Neuronal stem cell (in vitro differentiated cells): ENCODE measurements around the gene NT5DC4.
A peak's percentile ranks its signal among the peaks of the same experiment; 100 is the strongest.

ENCODE experiments used
- DNase-seq: peaks from one replicate; pipeline ENCODE4 v3.0.0-alpha.2; 2013; ENCODE audit warnings: low spot score
- H2AFZ ChIP-seq: one replicate; pipeline ENCODE4 v1.6.1; 2013; ENCODE audit warnings: mild to moderate bottlenecking, low read length, inconsistent platforms
- H2AK5ac ChIP-seq: 2 replicates; pipeline ENCODE4 v1.6.1; 2013; ENCODE audit warnings: low read depth, mild to moderate bottlenecking, inconsistent platforms, low read length, moderate library complexity, mixed read lengths
- H2BK120ac ChIP-seq: 2 replicates; pipeline ENCODE4 v1.6.1; 2013; ENCODE audit warnings: low read depth, mild to moderate bottlenecking, inconsistent platforms, low read length, moderate library complexity, mixed read lengths
- H2BK12ac ChIP-seq: one replicate; pipeline ENCODE4 v1.6.1; 2013; ENCODE audit warnings: low read length, inconsistent platforms
- H2BK15ac ChIP-seq: 2 replicates; pipeline ENCODE4 v1.6.1; 2013; ENCODE audit warnings: mild to moderate bottlenecking, low read length, inconsistent platforms, mixed read lengths
- H2BK5ac ChIP-seq: one replicate; pipeline ENCODE4 v1.6.1; 2013; ENCODE audit warnings: inconsistent platforms, mild to moderate bottlenecking, low read length, moderate library complexity
- H3K14ac ChIP-seq: one replicate; pipeline ENCODE4 v1.6.1; 2013; ENCODE audit warnings: low read length, inconsistent platforms
- H3K18ac ChIP-seq: 2 replicates; pipeline ENCODE4 v1.6.1; 2013; ENCODE audit warnings: low read length, inconsistent platforms
- H3K23ac ChIP-seq: 2 replicates; pipeline ENCODE4 v1.6.1; 2013; ENCODE audit warnings: low read depth, mild to moderate bottlenecking, mixed read lengths, low read length, inconsistent platforms; ENCODE audit not compliant: poor library complexity
- H3K27ac ChIP-seq: replicated peaks from 3 replicates; pipeline ENCODE4 v1.5.1; 2013; ENCODE audit warnings: low read length, inconsistent platforms
- H3K27me3 ChIP-seq, 3 experiments: 2 replicates each; pipeline ENCODE4 v1.6.1; 2013; ENCODE audit warnings: low read length in 3 of 3, mild to moderate bottlenecking in 2 of 3, inconsistent platforms in 1 of 3, low read depth in 1 of 3, mixed read lengths in 1 of 3, moderate library complexity in 1 of 3; ENCODE audit not compliant: control insufficient read depth in 3 of 3, insufficient read depth in 3 of 3
- H3K36me3 ChIP-seq, 2 donors: replicated peaks in 1 of 2; 2 replicates each; pipeline ENCODE4 v1.6.1; 2013; ENCODE audit warnings: low read length in 2 of 2; ENCODE audit not compliant: control insufficient read depth in 2 of 2, insufficient read depth in 2 of 2
- H3K4ac ChIP-seq: 2 replicates; pipeline ENCODE4 v1.6.1; 2013; ENCODE audit warnings: inconsistent platforms, mild to moderate bottlenecking, low read length, moderate library complexity
- H3K4me1 ChIP-seq, 2 donors: 1 replicate in 1 of 2; 2 replicates in 1 of 2; pipeline ENCODE4 v1.6.1; 2013; ENCODE audit warnings: low read length in 2 of 2, low read depth in 1 of 2; ENCODE audit not compliant: control insufficient read depth in 2 of 2, insufficient read depth in 1 of 2
- H3K4me2 ChIP-seq: one replicate; pipeline ENCODE4 v1.6.1; 2013; ENCODE audit warnings: mild to moderate bottlenecking, low read length, inconsistent platforms; ENCODE audit not compliant: insufficient read depth, poor library complexity, severe bottlenecking
- H3K4me3 ChIP-seq, 2 donors: 2 replicates each; pipeline ENCODE4 v1.5.1; 2013; ENCODE audit warnings: low read length in 2 of 2, mild to moderate bottlenecking in 2 of 2, inconsistent platforms in 1 of 2, moderate library complexity in 1 of 2
- H3K79me1 ChIP-seq: one replicate; pipeline ENCODE4 v1.6.1; 2013; ENCODE audit warnings: low read depth, mild to moderate bottlenecking, inconsistent platforms, low read length, moderate library complexity
- H3K9ac ChIP-seq: one replicate; pipeline ENCODE4 v1.6.1; 2013; ENCODE audit warnings: mild to moderate bottlenecking, low read depth, low read length, inconsistent platforms; ENCODE audit not compliant: poor library complexity
- H3K9me3 ChIP-seq, 2 donors: replicated peaks in 1 of 2; 2 replicates each; pipeline versions ENCODE3 to v1.6.1; 2013; ENCODE audit warnings: low read length in 2 of 2, mild to moderate bottlenecking in 2 of 2, inconsistent platforms in 1 of 2, low read depth in 1 of 2, mixed read lengths in 1 of 2, moderate library complexity in 1 of 2; ENCODE audit not compliant: control insufficient read depth in 2 of 2, insufficient read depth in 1 of 2
- H4K8ac ChIP-seq: one replicate; pipeline ENCODE4 v1.6.1; 2013; ENCODE audit warnings: low read depth, mild to moderate bottlenecking, inconsistent platforms, low read length, moderate library complexity
- H4K91ac ChIP-seq: one replicate; pipeline ENCODE4 v1.6.1; 2013; ENCODE audit warnings: low read length, low read depth, mild to moderate bottlenecking, inconsistent platforms; ENCODE audit not compliant: poor library complexity
- WGBS, 2 donors: extraction: QIAGEN DNeasy Blood & Tissue Kit; methylation state at CpG; one replicate each; pipeline ENCODE4 v1.1.7; 2013; ENCODE audit warnings: missing lambda C conversion rate in 2 of 2, mixed read lengths in 1 of 2; ENCODE audit not compliant: insufficient read length in 2 of 2, insufficient replicate concordance in 1 of 2; ENCODE audit errors: extremely low coverage in 2 of 2; 5-methylcytosine and 5-hydroxymethylcytosine counted together

Gene NT5DC4

GRCh38 chr2:112723547-112723940 is 2.7 kb downstream of the NT5DC4 start:
- no peak for DNase-seq
- Histone ChIP-seq H3K36me3 (no peaks in the 10 kb centered on the region), H3K4me1 (no peaks in the 10 kb centered on the region), H3K9me3 (peaks cover 0 to 2% of the 10 kb centered on the region in 2 donors), H3K27ac (no peak overlapping the region), H2BK120ac (no peak overlapping the region), H2AK5ac (peak overlapping the region; percentile 8), H4K91ac (no peak overlapping the region), H3K27me3 (peaks cover 0 to 13% (median 0%) of the 10 kb centered on the region in 3 experiments), H3K23ac (no peak overlapping the region), H2BK12ac (no peak overlapping the region), H2BK5ac (peak overlapping the region; percentile 83), H3K79me1 (no peaks in the 10 kb centered on the region), H2BK15ac (peak overlapping the region; percentile 96), H3K4ac (no peak overlapping the region), H2AFZ (no peak overlapping the region), H3K4me3 (no peak overlapping the region), H3K9ac (no peak overlapping the region), H3K4me2 (no peak overlapping the region), H4K8ac (no peak overlapping the region), H3K14ac (no peak overlapping the region), H3K18ac (no peak overlapping the region)
- no CpG with 5 or more reads among the region's 6 CpGs for WGBS, 2 donors

DNA sequence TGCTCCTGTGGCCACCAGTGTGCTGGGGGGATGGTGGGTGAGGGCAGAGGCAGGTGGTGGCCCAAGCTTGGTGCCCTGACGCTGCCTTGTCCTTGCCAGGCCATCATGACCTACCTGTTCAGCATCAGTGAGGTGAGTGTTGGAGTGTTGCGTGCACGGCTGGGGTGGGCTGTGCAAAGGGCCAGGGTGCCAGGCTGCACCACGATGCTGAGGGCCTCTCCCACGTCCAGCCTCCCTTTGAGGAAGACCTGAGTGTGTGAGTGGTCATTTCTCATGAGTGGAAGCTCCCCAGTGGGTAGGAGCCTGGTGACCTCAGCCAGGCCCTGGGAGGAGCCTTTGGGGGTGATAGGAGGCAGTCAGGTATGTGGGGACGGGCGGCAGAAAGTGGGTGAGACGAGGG is 3.2 kb downstream of the NT5DC4 start:
- Histone ChIP-seq H2BK120ac (no peak overlapping the region), H3K4ac (no peak overlapping the region), H4K8ac (no peak overlapping the region), H3K9ac (no peak overlapping the region), H3K4me3 (no peak overlapping the region), H3K79me1 (no peaks in the 10 kb centered on the region), H4K91ac (no peak overlapping the region), H3K36me3 (no peaks in the 10 kb centered on the region), H3K14ac (no peak overlapping the region), H2BK15ac (peak overlapping the region; percentile 96), H2BK12ac (no peak overlapping the region), H3K4me2 (no peak overlapping the region), H3K4me1 (no peaks in the 10 kb centered on the region), H2AK5ac (peak overlapping the region; percentile 8), H2BK5ac (peak overlapping the region; percentile 83), H3K27ac (no peak overlapping the region), H3K23ac (peak overlapping the region; percentile 53), H3K18ac (peak overlapping the region; percentile 60), H2AFZ (no peak overlapping the region), H3K27me3 (peaks cover 0 to 16% (median 0%) of the 10 kb centered on the region in 3 experiments), H3K9me3 (peaks cover 0 to 1% of the 10 kb centered on the region in 2 donors)
- no peak for DNase-seq
- no CpG with 5 or more reads among the region's 8 CpGs for WGBS, 2 donors

DNA sequence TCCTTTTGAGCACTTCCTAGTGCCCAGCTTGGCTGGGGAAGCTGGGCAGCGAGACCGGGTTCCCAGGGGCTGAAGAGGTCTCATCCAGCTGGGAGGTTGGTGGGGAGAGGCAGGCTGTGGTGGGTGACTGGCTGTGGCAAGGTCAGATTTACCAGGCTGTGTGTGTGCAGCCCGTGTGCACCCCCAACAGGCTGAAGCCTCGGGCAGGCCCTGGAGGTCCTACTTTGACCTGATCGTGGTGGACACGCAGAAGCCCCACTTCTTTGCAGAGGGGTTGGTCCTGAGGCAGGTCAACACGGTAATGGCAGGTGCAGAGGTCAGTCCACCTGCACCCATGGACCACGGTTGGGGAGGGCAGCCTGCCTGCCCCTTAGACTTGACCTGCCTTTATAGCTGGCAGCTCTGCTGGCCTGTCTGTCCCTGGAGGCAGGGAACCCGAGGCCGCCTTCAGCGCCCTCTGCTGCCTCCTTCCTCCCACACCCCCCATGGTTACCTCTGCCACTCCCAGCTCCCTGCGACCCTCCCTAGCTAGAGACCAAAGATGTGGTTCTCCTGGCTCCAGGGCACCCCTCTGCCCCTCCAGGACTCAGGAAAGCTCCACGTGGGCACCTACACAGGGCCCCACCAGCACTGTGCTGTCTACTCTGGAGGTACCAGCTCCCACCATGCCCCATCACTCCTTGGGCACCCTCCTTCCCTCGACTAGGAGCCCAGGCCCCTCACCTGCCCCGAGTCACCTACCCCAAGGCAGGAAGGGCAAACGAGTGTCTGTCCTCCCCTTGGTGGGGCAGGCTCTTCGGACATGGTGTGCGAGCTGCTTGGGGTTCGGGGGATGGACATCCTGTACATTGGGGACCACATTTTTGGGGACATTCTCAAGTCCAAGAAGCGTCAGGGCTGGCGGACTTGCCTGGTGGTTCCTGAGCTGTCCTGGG is 4.0 kb downstream of the NT5DC4 start:
- H3K79me1 ChIP-seq = no peaks in the 10 kb centered on the region
- peak overlapping the region; percentile 60 for H3K18ac ChIP-seq
- no peaks in the 10 kb centered on the region for H3K36me3 ChIP-seq
- no peak overlapping the region for H4K91ac ChIP-seq
- no peak overlapping the region for H3K14ac ChIP-seq
- DNase-seq = no peak
- no peak overlapping the region for H3K9ac ChIP-seq
- peak overlapping the region; percentile 96 for H2BK15ac ChIP-seq
- no peak overlapping the region for H3K4me2 ChIP-seq
- H2BK5ac ChIP-seq = peak overlapping the region; percentile 83
- peak overlapping the region; percentile 53 for H3K23ac ChIP-seq
- peak overlapping the region; percentile 9 for H2BK120ac ChIP-seq
- peaks cover 0 to 2% of the 10 kb centered on the region in 2 donors for H3K9me3 ChIP-seq
- H4K8ac ChIP-seq = peak overlapping the region; percentile 7
- H2AK5ac ChIP-seq = peak overlapping the region; percentile 8
- H2BK12ac ChIP-seq = no peak overlapping the region
- no CpG with 5 or more reads among the region's 21 CpGs for WGBS, 2 donors
- H3K27me3 ChIP-seq = peaks cover 0 to 16% (median 0%) of the 10 kb centered on the region in 3 experiments
- no peak overlapping the region for H2AFZ ChIP-seq
- H3K4me1 ChIP-seq = no peaks in the 10 kb centered on the region
- no peak overlapping the region for H3K4me3 ChIP-seq
- H3K27ac ChIP-seq = no peak overlapping the region
- H3K4ac ChIP-seq = no peak overlapping the region
